Endodermal cell (in vitro differentiated cells): ENCODE data around the gene PMEPA1. TPM values are rescaled to one million over a fixed set of nuclear protein-coding genes. Genes with fewer than 3 reads are reported as not detected.

Source experiments
- DNase-seq: peaks from one replicate; pipeline ENCODE4 v3.0.0-alpha.2; 2017
- H3K27ac ChIP-seq: 2 replicates; pipeline ENCODE4 v1.5.1; 2013; ENCODE audit warnings: mild to moderate bottlenecking, low read depth, low read length, moderate library complexity
- H3K27me3 ChIP-seq: 2 replicates; pipeline ENCODE4 v1.6.1; 2013; ENCODE audit warnings: mild to moderate bottlenecking, low read length, moderate library complexity; ENCODE audit not compliant: insufficient read depth, control insufficient read depth, poor library complexity, severe bottlenecking
- H3K36me3 ChIP-seq: 2 replicates; pipeline ENCODE4 v1.7.0; 2013; ENCODE audit warnings: mild to moderate bottlenecking, low read length, moderate library complexity; ENCODE audit not compliant: control insufficient read depth, insufficient read depth
- H3K4me1 ChIP-seq: one replicate; pipeline ENCODE4 v1.7.0; 2013; ENCODE audit warnings: low read length; ENCODE audit not compliant: control insufficient read depth, insufficient read depth
- H3K4me3 ChIP-seq: 2 replicates; pipeline ENCODE4 v1.5.1; 2013; ENCODE audit warnings: mild to moderate bottlenecking, low read length, moderate library complexity
- H3K9ac ChIP-seq: 2 replicates; pipeline ENCODE4 v1.6.1; 2013; ENCODE audit warnings: mild to moderate bottlenecking, low read length, moderate library complexity; ENCODE audit not compliant: poor library complexity, severe bottlenecking; ENCODE audit errors: extremely low read depth
- H3K9me3 ChIP-seq: 2 replicates; pipeline ENCODE4 v1.6.1; 2013; ENCODE audit warnings: mild to moderate bottlenecking, low read length, moderate library complexity; ENCODE audit not compliant: control insufficient read depth
- H3K27ac Mint-ChIP-seq: 2 replicates; pipeline ENCODE4 v1.8.0; 2020; ENCODE audit warnings: mixed read lengths
- H3K27me3 Mint-ChIP-seq: 2 replicates; pipeline ENCODE4 v1.8.0; 2021; ENCODE audit warnings: mild to moderate bottlenecking, mixed read lengths; ENCODE audit not compliant: insufficient read depth
- H3K36me3 Mint-ChIP-seq: 2 replicates; pipeline ENCODE4 v1.8.0; 2020; ENCODE audit warnings: low read depth, mixed read lengths
- H3K4me1 Mint-ChIP-seq: 2 replicates; pipeline ENCODE4 v1.8.0; 2020; ENCODE audit warnings: mixed read lengths
- H3K4me3 Mint-ChIP-seq: 2 replicates; pipeline ENCODE4 v1.8.0; 2020; ENCODE audit warnings: mild to moderate bottlenecking, moderate library complexity, mixed read lengths
- H3K9me3 Mint-ChIP-seq: 2 replicates; pipeline ENCODE4 v1.8.0; 2020; ENCODE audit warnings: mild to moderate bottlenecking, mixed read lengths
- WGBS, 2 experiments: methylation state at CpG; one replicate each; pipeline versions ENCODE4 v1.1.5 to v1.1.7; 2013; ENCODE audit warnings: missing lambda C conversion rate in 2 of 2, mixed read lengths in 1 of 2; ENCODE audit not compliant: insufficient coverage in 1 of 2, insufficient read length in 1 of 2; 5-methylcytosine and 5-hydroxymethylcytosine counted together
- total RNA-seq, 2 donors: library from RNA; stranded (reverse); fragmentation: NEBNext Ultra II Directional in 1 of 2; extraction: Animal tissue kit (Norgen Biotek cat#: 25700) in 1 of 2; gene quantifications; 2 replicates in 1 of 2; 3 replicates in 1 of 2; pipeline ENCODE4 v1.2.1, GENCODE V29; 2021
- TF ChIP-seq, protein P1 (sequence below): fragments of 200-600 bp; sonication (generic); conservative IDR thresholded peaks from 2 replicates; pipeline ENCODE4 v1.5.0; 2021; ENCODE audit warnings: antibody characterized with exemption, mild to moderate bottlenecking

PMEPA1 gene
- total RNA-seq, 2 donors from 2014 or later: 18.8 to 37.4 TPM

DNA sequence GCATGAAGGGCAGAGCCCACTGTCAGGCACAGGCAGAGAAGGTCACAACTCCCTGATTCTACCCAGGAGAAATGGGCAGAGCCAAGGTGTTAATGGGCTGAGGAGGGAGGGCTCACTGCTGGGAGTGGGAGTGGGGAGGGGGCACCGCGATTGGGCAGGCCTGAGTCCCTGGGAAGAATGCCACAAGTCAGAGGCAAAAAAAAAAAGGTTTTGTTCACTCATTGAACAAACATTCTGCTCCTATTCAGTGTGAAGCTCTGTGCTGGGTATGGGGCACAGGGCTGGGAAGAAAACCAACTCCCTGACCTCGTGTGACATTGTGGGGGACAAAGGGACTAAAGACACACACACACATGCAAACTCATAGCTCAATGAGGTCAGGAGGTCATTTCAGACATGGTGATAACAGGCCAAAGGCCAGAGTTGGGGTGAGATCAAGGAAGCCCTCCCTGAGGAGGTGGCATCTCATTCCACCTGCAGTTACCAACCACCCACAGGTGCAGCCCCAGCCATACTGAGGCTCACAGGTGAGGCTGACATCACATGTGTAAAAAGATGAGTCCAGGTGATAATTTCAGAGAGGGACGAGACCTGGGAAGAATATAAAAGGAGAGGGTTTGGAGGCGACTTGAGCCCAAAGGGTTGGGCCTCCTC, 3.2 kb upstream of the PMEPA1 start:
- H3K27ac ChIP-seq: no peak overlapping the region
- 86 to 90% methylated on average over 4 to 5 of the region's 5 CpGs for WGBS, 2 experiments
- H3K9me3 Mint-ChIP-seq: no peaks in the 10 kb centered on the region
- H3K9me3 ChIP-seq: no peaks in the 10 kb centered on the region
- peaks cover 34% of the 10 kb centered on the region for H3K4me1 Mint-ChIP-seq
- peak overlapping the region; percentile 84 for H3K27ac Mint-ChIP-seq
- no peaks in the 10 kb centered on the region for H3K36me3 ChIP-seq
- H3K27me3 ChIP-seq: no peaks in the 10 kb centered on the region
- TF ChIP-seq, protein P1, sequence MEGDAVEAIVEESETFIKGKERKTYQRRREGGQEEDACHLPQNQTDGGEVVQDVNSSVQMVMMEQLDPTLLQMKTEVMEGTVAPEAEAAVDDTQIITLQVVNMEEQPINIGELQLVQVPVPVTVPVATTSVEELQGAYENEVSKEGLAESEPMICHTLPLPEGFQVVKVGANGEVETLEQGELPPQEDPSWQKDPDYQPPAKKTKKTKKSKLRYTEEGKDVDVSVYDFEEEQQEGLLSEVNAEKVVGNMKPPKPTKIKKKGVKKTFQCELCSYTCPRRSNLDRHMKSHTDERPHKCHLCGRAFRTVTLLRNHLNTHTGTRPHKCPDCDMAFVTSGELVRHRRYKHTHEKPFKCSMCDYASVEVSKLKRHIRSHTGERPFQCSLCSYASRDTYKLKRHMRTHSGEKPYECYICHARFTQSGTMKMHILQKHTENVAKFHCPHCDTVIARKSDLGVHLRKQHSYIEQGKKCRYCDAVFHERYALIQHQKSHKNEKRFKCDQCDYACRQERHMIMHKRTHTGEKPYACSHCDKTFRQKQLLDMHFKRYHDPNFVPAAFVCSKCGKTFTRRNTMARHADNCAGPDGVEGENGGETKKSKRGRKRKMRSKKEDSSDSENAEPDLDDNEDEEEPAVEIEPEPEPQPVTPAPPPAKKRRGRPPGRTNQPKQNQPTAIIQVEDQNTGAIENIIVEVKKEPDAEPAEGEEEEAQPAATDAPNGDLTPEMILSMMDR: no peak
- H3K4me1 ChIP-seq: peaks cover 16% of the 10 kb centered on the region
- no peaks in the 10 kb centered on the region for H3K36me3 Mint-ChIP-seq
- no peak overlapping the region for H3K4me3 Mint-ChIP-seq
- peak; percentile 89 for DNase-seq
- H3K27me3 Mint-ChIP-seq: no peaks in the 10 kb centered on the region
- H3K9ac ChIP-seq: no peak overlapping the region
- H3K4me3 ChIP-seq: no peak overlapping the region

GRCh38 chr20:57712341-57712740, 2.5 kb upstream of the PMEPA1 start:
- no peaks in the 10 kb centered on the region for H3K9me3 Mint-ChIP-seq
- Histone ChIP-seq H3K4me3 (peak overlapping the region; percentile 23), H3K9ac (peak overlapping the region; percentile 100), H3K27ac (no peak overlapping the region), H3K36me3 (no peaks in the 10 kb centered on the region), H3K27me3 (no peaks in the 10 kb centered on the region), H3K9me3 (no peaks in the 10 kb centered on the region), H3K4me1 (peaks cover 16% of the 10 kb centered on the region)
- peak overlapping the region; percentile 84 for H3K27ac Mint-ChIP-seq
- WGBS, 2 experiments: 93% methylated on average over 3 to 9 of the region's 9 CpGs
- peaks cover 37% of the 10 kb centered on the region for H3K4me1 Mint-ChIP-seq
- no peak overlapping the region for H3K4me3 Mint-ChIP-seq
- TF ChIP-seq, protein P1: no peak
- DNase-seq: no peak
- no peaks in the 10 kb centered on the region for H3K27me3 Mint-ChIP-seq
- no peaks in the 10 kb centered on the region for H3K36me3 Mint-ChIP-seq

GRCh38 chr20:57711826-57712225, 2.0 kb upstream of the PMEPA1 start:
- H3K4me1 Mint-ChIP-seq: peaks cover 42% of the 10 kb centered on the region

More at GRCh38 chr20:57711826-57712225, 2.0 kb upstream of the PMEPA1 start:
- peaks cover 17% of the 10 kb centered on the region for H3K4me1 ChIP-seq
- peak; percentile 91 for DNase-seq
- peak overlapping the region; percentile 23 for H3K4me3 ChIP-seq
- no peak overlapping the region for H3K27ac ChIP-seq
- TF ChIP-seq, protein P1: no peak
- no peaks in the 10 kb centered on the region for H3K27me3 ChIP-seq
- no peaks in the 10 kb centered on the region for H3K36me3 Mint-ChIP-seq
- WGBS, 2 experiments: 78 to 81% methylated on average over 5 to 7 of the region's 7 CpGs
- H3K36me3 ChIP-seq: peaks cover 3% of the 10 kb centered on the region
- H3K9me3 Mint-ChIP-seq: no peaks in the 10 kb centered on the region
- no peak overlapping the region for H3K4me3 Mint-ChIP-seq
- peak overlapping the region; percentile 100 for H3K9ac ChIP-seq
- no peaks in the 10 kb centered on the region for H3K9me3 ChIP-seq
- H3K27me3 Mint-ChIP-seq: no peaks in the 10 kb centered on the region
- peak overlapping the region; percentile 84 for H3K27ac Mint-ChIP-seq
